ENCODE measurements around the gene SLC26A6. TPM values are rescaled to one million over a fixed set of nuclear protein-coding genes. Genes with fewer than 3 reads are reported as not detected.
A peak's percentile ranks its signal among the peaks of the same experiment; 100 is the strongest.

The SLC26A6 gene
- total and polyA plus RNA-seq, 2 of the 13 experiments (the other 11 are each of a cell fraction or from before 2014, with no cell fraction given) = 40.7 to 184 TPM

DNA sequence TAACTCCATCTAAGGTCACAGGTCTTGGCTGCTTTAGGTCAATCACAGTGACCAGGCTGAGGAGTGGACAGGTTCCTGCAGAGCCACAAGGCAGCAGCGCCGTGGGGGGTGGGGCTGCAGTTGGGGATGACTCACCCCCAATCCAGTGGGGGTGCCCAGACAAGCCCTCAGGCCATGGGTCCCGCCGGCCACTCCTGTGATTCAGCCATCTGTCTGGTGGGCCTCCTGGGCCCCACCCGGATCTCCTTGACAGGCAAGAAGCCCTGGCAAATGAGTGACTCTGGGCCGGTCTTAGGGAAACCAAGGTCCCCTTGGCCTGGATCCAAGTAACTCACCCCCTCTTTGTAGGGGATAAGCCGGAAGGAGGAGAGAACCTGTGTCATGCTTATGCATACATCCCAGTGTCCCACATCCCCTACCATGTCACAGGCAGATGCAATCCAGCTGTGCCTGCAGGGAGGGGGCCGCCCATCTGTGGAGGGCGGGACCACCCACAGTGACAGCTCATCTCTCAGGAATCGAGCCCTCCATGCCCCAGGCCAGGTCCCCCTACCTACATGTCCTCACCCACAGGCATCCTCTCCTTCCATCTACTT, 39.6 kb downstream of the SLC26A6 start (continued):
- TF ChIP-seq, protein P1, sequence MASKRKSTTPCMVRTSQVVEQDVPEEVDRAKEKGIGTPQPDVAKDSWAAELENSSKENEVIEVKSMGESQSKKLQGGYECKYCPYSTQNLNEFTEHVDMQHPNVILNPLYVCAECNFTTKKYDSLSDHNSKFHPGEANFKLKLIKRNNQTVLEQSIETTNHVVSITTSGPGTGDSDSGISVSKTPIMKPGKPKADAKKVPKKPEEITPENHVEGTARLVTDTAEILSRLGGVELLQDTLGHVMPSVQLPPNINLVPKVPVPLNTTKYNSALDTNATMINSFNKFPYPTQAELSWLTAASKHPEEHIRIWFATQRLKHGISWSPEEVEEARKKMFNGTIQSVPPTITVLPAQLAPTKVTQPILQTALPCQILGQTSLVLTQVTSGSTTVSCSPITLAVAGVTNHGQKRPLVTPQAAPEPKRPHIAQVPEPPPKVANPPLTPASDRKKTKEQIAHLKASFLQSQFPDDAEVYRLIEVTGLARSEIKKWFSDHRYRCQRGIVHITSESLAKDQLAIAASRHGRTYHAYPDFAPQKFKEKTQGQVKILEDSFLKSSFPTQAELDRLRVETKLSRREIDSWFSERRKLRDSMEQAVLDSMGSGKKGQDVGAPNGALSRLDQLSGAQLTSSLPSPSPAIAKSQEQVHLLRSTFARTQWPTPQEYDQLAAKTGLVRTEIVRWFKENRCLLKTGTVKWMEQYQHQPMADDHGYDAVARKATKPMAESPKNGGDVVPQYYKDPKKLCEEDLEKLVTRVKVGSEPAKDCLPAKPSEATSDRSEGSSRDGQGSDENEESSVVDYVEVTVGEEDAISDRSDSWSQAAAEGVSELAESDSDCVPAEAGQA (IDR thresholded peaks at IDR 0.05; ENCODE audit: low read depth) = no peak
- TF ChIP-seq, protein P1 (CRISPR knock-in tag; IDR thresholded peaks at IDR 0.05; ENCODE audit: borderline replicate concordance) = no peak
- TF ChIP-seq, protein P2, sequence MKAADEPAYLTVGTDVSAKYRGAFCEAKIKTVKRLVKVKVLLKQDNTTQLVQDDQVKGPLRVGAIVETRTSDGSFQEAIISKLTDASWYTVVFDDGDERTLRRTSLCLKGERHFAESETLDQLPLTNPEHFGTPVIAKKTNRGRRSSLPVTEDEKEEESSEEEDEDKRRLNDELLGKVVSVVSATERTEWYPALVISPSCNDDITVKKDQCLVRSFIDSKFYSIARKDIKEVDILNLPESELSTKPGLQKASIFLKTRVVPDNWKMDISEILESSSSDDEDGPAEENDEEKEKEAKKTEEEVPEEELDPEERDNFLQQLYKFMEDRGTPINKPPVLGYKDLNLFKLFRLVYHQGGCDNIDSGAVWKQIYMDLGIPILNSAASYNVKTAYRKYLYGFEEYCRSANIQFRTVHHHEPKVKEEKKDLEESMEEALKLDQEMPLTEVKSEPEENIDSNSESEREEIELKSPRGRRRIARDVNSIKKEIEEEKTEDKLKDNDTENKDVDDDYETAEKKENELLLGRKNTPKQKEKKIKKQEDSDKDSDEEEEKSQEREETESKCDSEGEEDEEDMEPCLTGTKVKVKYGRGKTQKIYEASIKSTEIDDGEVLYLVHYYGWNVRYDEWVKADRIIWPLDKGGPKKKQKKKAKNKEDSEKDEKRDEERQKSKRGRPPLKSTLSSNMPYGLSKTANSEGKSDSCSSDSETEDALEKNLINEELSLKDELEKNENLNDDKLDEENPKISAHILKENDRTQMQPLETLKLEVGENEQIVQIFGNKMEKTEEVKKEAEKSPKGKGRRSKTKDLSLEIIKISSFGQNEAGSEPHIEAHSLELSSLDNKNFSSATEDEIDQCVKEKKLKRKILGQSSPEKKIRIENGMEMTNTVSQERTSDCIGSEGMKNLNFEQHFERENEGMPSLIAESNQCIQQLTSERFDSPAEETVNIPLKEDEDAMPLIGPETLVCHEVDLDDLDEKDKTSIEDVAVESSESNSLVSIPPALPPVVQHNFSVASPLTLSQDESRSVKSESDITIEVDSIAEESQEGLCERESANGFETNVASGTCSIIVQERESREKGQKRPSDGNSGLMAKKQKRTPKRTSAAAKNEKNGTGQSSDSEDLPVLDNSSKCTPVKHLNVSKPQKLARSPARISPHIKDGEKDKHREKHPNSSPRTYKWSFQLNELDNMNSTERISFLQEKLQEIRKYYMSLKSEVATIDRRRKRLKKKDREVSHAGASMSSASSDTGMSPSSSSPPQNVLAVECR (CRISPR knock-in tag; IDR thresholded peaks at IDR 0.05; ENCODE audit: borderline replicate concordance) = peak; percentile 35; the same call in 1 of the 2 replicates
- TF ChIP-seq, protein P3, sequence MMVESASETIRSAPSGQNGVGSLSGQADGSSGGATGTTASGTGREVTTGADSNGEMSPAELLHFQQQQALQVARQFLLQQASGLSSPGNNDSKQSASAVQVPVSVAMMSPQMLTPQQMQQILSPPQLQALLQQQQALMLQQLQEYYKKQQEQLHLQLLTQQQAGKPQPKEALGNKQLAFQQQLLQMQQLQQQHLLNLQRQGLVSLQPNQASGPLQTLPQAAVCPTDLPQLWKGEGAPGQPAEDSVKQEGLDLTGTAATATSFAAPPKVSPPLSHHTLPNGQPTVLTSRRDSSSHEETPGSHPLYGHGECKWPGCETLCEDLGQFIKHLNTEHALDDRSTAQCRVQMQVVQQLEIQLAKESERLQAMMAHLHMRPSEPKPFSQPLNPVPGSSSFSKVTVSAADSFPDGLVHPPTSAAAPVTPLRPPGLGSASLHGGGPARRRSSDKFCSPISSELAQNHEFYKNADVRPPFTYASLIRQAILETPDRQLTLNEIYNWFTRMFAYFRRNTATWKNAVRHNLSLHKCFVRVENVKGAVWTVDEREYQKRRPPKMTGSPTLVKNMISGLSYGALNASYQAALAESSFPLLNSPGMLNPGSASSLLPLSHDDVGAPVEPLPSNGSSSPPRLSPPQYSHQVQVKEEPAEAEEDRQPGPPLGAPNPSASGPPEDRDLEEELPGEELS (CRISPR knock-in tag; IDR thresholded peaks at IDR 0.05) = 0 out of 2 replicates have a peak, but pooled peaks have one; percentile 24
- TF ChIP-seq ZNF562 (CRISPR knock-in tag; IDR thresholded peaks at IDR 0.05; ENCODE audit: borderline replicate concordance) = no peak
- no peak for TF ChIP-seq ONECUT2 (CRISPR knock-in tag; IDR thresholded peaks at IDR 0.05)
- TF ChIP-seq RAD21 (CRISPR knock-in tag; IDR thresholded peaks at IDR 0.05) = no peak
- TF ChIP-seq, protein P4, sequence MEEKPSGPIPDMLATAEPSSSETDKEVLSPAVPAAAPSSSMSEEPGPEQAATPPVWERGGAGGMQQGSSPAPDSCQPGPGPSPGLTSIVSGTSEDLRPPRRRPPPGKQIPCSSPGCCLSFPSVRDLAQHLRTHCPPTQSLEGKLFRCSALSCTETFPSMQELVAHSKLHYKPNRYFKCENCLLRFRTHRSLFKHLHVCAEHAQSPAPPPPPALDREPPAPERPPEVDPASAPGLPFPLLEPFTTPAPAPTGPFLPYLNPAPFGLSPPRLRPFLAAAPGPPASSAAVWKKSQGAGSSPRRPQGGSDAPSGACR (CRISPR knock-in tag; IDR thresholded peaks at IDR 0.05) = no peak
- TF ChIP-seq ZNF652 (CRISPR knock-in tag; IDR thresholded peaks at IDR 0.05; ENCODE audit: borderline replicate concordance, low read depth) = no peak
- TF ChIP-seq KAT2B (IDR thresholded peaks at IDR 0.05; ENCODE audit: borderline replicate concordance, low read depth, low read length) = no peak
- TF ChIP-seq GLI4 (CRISPR knock-in tag; IDR thresholded peaks at IDR 0.05; ENCODE audit: borderline replicate concordance) = no peak
- no peak for TF ChIP-seq ZSCAN20 (CRISPR knock-in tag; IDR thresholded peaks at IDR 0.05; ENCODE audit: borderline replicate concordance)
- TF ChIP-seq POLR2G (IDR thresholded peaks at IDR 0.05; ENCODE audit: low read depth, low read length) = no peak; the same call in 1 of the 2 replicates
- no peak for TF ChIP-seq NFYB (CRISPR knock-in tag; IDR thresholded peaks at IDR 0.05)
- TF ChIP-seq ZNF430 (CRISPR knock-in tag; IDR thresholded peaks at IDR 0.05) = no peak
- no peak for TF ChIP-seq ZNF367 (CRISPR knock-in tag; IDR thresholded peaks at IDR 0.05; ENCODE audit: borderline replicate concordance)

Measured in HepG2 (cell line).